Tongue (tissue), 2 donors: ENCODE results near the gene PXK. TPM values are rescaled to one million over a fixed set of nuclear protein-coding genes. Genes with fewer than 3 reads are reported as not detected.
A peak's percentile ranks its signal among the peaks of the same experiment; 100 is the strongest.
"Not testable (repeated sequence)": the region's sequence is repeated elsewhere in the genome, so short reads cannot be mapped to it uniquely, and the experiment has no call there.

ENCODE experiments used
- DNase-seq: peaks from one replicate; pipeline ENCODE4 v3.0.0-alpha.2; 2015
- total RNA-seq: library from RNA; depleted of rRNA; stranded (reverse); fragments of >200 nt; gene quantifications from one replicate; pipeline ENCODE4 v1.2.3, GENCODE V29; 2014

The PXK gene
- total RNA-seq, 1 donor from 2014 or later = 27.8 TPM

DNA sequence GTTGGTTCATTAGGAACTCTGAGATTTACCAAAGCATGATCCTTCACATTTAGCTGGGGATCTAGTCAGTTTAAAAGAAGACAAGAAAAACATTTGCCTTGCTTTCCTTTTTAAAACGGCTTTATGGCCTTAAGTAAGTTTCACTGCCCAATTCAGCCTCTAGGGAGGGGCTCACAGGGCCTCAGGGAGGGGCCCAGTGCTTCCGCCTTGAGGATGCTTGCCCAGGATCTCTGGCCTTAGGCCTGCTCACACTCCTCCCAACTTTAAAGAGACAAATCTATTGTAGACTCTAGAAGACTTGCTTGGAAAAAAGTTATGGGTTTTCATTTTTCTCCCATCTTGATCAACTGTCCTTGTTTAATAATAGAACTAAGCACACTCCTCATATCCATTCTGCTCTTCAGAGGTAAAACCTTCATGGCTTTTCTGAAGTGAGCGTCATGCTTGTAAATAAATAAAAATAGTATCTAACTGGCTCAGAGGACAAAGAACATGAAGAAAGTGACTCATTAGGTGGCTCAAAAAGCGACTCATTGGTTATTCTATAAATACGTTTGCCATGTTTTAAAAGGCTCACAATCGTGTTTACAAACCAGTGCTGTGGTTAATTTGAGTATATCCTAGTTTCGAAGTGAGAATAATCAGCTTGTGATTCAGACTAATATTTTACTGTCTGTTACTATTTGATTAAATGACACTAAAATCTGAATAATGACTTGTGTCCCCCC is 87.3 kb downstream of the PXK start:
- DNase-seq = no peak

DNA sequence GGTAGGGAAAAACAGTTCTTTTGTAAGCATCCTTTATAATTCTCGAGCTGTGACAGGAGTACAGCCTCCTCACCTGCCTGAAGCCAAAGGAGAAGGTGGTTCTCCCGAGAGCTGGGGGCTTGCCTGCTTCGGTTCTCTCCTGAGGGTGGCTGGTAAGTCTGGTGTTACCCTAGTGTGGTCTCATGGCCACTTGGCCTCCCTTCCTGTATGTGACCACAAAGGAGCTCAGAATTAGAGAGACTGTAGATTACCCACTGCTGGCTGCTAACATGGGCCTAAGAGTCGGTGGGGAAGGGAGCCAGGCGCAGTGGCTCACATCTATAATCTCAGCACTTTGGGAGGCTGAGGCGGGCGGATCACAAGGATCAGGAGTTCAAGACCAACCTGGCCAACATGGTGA is 88.3 kb downstream of the PXK start:
- DNase-seq = no peak

- peak; percentile 28 for DNase-seq
These were observed 90.1 kb downstream of the PXK start for GRCh38 chr3:58422756-58423325.

- DNase-seq = no peak
These were observed 91.9 kb downstream of the PXK start for GRCh38 chr3:58424613-58425012.

GRCh38 chr3:58425782-58426181 is 93.1 kb downstream of the PXK start:
- DNase-seq = no peak

GRCh38 chr3:58427661-58428361 is 95.1 kb downstream of the PXK start:
- DNase-seq = no peak

DNA sequence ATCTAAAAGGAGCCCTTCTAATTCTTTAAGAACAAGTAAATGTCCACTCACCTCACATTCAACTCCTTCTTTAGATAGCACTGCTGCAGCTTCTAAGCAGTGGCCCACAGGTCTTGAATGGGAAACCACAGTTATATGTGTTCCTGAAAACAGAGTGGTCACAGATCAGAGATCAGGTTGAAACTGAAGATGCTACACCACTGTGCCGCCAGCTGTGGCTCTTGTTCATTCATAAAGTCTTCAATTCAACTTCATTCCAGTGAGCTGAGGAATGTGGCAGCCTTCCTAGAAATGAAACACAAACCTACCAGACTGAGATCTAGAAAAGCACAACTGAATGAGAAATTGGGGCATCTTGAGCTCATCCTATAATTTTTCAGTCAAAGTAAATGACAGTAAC is 97.0 kb downstream of the PXK start:
- DNase-seq = no peak

DNA sequence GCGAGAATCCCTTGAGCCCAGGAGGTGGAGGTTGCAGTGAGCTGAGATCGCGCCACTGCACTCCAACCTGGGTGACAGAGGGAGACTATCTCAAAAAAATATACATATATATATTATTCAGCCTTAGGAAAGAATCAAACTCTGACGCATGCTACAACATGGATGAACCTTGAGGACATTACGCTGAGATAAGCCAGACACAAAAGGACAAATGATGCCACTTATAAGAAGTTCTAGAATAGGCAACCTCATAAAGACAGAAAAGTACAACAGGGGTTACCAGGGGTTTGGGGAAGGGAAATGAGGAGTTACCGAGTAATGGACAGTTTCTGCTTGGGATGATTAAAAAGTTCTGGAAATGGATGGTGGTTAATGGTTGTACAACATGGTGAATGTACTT is 100.2 kb downstream of the PXK start:
- no peak for DNase-seq

- peak; percentile 96 for DNase-seq
These were observed 100.9 kb downstream of the PXK start, which contains the start of gene PDHB for GRCh38 chr3:58433400-58434167. PDHB (minus strand) TSS chr3:58433832; CDS start chr3:58433809, 23 bp downstream.

DNA sequence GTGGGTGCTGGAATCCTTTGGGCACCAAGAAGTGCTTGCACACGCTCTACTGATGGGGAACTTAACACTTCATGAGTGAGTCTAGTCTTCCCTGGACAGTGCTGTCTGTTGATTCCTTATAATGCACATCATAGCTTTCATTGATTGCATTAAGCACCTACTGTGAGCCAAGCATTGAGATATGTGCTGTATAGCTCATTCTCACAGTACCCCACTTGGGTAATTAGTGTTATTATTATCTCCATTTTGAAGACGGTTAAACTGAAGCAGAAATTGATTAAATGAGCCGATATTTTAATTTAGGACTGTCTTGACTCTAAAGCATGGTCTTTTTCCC is 101.4 kb downstream of the PXK start:
- DNase-seq = no peak

DNA sequence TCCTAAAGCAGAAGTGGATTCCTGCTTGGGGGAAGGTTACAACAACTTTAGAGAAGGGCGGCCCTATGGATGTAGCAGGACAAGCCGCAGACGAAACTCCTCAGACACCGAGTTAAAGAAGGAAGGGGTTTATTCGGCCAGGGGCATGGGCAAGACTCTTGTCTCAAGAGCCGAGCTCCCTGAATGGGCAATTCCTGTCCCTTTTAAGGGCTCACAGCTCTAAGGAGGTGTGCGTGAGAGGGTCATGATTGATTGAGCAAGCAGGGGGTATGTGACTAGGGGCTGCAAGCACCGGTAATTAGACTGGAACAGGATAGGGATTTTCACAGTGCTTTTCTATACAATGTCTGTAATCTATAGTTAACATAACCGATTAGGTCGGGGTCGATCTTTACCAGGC is 101.8 kb downstream of the PXK start:
- no peak for DNase-seq

DNA sequence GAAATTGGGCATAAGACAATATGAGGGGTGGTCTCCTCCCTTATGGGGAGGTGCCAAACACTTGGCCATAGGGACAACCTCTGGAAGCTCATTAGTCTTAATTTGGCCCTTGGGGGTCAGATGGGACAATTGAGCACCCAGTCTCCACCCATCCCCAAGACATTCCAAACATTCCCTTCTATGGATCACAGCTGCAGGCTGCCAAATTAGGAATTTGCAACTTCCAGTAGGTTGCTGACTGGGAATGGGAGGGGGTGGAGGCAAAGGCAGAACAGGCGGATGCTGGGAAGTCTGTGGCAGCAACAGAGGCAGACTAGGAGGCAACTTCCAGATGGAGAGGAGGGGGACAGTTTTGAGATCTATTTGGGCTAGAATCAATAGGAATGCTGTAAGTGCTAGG is 102.3 kb downstream of the PXK start:
- DNase-seq = peak; percentile 48

DNA sequence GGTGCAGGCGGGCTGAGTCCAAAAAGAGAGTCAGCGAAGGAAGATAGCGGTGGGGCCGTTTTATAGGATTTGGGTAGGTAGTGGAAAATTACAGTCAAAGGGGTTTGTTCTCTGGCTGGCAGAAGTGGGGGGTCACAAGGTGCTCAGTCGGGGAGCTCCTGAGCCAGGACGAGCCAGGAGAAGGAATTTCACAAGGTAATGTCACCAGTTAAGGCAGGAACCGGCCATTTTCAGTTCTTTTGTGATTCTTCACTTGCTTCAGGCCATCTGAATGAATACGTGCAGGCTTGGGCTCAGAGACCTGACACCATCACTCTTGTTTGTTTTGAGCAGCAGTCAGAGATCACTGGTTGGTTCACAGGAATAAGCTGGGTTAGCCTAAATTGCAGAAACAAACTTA is 104.6 kb downstream of the PXK start:
- DNase-seq = not testable (repeated sequence)

- not testable (repeated sequence) for DNase-seq
These were observed 108.3 kb downstream of the PXK start for GRCh38 chr3:58440996-58441355.

DNA sequence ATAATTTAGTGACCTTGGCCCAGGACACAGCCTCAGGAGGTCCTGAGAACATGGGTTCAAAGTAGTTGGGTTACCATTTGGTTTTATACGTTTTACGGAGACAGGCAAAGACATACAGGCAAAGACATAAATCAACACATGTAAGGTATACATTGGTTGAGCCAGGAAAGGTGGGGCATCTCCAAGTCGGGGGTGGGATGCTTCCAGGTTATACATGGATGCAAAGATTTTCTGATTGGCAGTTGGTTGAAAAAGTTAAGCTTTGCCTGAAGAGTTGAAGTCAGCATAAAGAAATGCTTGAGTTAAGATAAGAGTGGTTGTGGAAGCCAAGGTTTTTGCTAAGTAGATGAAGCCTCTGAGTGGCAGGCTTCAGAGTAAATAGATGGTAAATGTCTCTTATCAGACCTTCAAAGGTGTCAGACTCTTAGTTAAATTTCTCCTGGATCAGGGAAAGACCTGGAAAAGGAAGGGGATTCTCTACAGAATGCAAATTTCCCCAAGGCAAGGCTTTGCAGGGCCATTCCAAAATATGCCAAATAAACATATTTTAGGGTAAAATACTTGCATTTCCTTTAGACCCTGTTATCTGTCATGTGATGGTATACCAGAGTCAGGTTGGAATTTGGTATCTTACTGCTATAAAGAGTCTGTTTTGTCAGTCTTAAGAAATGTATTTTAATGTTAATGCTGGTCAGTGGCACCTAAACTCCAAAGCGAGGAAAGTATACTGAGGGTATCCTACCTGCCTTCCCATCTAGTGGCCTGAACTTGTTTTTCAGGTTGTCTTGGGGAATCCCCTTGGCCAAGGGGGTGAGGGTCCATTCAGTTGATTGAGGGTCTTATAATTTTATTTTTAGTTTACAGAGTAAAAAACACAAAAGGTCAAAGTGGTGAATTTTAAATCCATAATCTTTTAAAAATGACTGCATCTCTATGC is 109.1 kb downstream of the PXK start:
- DNase-seq = no peak

- no peak for DNase-seq
These were observed 119.5 kb downstream of the PXK start for GRCh38 chr3:58452176-58452575.

DNA sequence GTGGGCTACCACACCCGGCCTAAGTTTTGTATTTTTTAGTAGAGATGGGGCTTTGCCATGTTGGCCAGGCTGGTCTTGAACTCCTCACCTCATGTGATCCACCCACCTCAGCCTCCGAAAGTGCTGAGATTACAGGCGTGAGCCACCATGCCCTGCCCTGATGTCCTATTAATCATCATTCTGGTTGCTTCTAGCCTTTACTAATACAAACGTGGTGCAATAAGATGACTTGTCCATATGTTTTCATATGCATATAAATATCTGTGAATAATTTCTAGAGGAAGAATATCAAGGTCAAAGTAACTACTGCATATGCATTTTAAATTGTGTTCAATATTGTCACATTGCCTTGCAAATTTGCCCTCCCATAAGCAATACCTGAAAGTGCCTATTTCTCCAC is 126.5 kb downstream of the PXK start:
- DNase-seq = no peak

DNA sequence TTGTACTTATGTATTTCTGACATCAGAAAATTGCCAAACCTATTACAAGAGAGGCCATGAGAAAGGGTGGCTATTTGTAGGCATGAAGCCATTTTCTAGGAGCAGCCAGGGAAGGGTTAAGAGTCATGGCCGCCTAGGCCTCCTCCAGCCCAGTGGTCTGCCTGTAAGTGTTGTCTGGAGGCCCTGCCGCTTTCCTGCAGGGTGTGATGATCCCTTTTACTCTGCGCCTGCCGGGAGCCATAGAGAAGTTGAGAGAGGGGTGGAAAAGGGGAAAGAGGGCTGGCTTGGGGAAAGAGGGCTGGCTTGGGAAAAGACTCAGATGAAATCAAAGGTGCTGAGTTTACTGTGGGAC is 130.1 kb downstream of the PXK start:
- DNase-seq = no peak

- peak; percentile 63 for DNase-seq
These were observed 130.7 kb downstream of the PXK start for GRCh38 chr3:58463181-58463941.

GRCh38 chr3:58463942-58464271 is 131.2 kb downstream of the PXK start:
- no peak for DNase-seq

DNA sequence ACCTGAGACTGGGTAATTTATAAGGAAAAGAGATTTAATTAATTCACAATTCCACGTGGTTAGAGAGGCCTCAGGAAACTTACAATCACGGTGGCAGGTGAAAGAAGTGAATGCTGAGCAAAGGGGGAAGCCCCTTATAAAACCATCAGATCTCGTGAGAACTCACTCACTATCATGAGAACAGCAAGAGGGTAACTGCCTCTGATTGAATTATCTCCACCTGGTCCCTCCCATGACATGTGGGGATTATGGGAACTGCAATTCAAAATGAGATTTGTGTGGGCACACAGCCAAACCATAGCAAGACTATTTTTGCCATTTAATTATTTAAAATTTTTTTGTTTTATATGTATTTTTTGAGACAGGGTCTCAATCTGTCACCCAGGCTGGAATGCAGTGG is 132.2 kb downstream of the PXK start:
- no peak for DNase-seq
